HG03025 (cell line): ENCODE results near the gene MPV17.
"Not testable (repeated sequence)": the region's sequence is repeated elsewhere in the genome, so short reads cannot be mapped to it uniquely, and the experiment has no call there.

ENCODE experiments used
- ATAC-seq: cut with Tn5 transposase; IDR thresholded peaks from one replicate; pipeline ENCODE4 v1.9.1; 2021; ENCODE audit warnings: mild to moderate bottlenecking, moderate library complexity; ENCODE audit not compliant: unreplicated experiment, low FRiP score

Gene MPV17

GRCh38 chr2:27323596-27324285 is 844 bp upstream of the MPV17 start:
- ATAC-seq: no peak

GRCh38 chr2:27322301-27322765 is 564 bp downstream of the MPV17 start:
- no peak for ATAC-seq

DNA sequence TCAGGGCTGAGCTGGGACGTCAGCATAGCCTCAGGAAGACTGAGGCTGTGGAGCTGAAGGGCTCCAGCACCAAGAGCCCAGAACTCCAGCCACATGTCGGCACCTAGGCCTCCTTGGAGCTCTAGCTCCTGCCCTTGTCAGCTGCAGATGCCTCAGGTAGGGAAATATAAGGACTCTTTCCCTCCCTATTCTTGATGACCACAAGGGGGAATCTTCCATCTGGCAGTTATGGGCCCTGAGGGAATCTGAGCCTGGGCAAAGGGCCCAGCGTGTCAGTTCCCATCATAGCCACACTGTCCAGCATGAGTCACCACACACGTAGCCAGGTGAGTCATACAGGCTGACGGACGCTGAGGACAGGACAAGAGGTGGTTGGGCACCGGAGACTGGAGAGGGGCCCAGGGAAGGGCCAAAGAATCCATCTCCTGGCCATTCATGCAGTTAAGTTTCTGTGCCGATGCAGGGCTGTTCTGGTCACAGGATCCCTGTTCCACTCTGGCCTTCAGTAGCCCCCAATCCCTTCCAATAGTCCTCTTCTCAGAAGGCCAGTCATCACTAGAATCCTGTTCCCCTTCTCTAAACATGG is 1.8 kb downstream of the MPV17 start:
- no peak for ATAC-seq

DNA sequence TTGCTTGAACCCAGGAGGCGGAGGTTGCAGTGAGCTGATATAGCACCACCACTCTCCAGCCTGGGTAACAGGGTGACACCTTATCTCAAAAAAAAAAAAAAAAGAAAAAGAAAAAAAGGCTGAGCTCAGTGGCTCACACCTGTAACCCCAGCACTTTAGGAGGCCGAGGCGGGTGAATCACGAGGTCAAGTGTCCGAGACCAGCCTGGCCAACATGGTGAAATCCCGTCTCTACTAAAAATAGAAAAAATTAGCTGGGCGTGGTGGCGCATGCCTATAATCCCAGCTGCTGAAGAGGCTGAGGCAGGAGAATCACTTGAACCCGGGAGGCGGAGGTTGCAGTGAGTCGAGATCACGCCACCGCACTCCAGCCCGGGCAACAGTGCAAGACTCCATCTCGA is 3.1 kb downstream of the MPV17 start:
- not testable (repeated sequence) for ATAC-seq

DNA sequence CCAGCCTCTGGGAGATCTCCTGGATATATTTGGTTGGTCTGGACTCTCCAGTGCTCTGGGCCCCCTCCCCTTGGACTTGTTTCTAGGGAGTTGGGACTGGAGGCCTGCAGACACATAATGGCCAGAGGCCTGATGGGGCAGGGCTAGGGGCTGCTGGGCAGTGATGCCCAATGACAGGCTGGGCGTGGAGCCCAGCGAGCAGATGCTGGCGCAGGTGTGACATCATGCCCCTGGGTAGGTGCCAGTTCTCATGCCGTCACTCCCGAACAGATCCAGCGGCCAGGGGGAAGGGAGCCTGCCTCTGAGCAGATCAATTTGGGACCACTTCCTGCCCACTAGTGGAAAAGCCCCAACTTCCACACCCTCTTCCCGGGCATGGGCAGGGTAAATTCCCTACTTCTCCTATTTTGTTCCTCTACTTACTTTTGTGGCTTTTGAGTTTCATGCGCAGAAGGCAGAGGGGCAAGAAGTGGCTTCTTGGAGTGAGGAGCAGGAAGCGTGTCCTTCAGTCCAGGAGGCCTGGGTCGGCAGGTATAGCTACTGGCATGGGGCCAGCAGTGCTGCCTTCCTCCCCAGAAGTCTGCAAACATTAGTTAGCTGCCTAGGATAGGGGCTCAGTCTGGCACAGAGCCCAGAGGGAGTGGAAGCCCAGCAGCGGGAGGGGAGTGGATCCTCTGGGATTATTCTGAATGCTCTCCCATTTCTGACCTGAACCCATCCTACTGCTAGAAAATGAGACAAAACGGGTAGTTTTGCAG is 6.1 kb downstream of the MPV17 start:
- no peak for ATAC-seq

- ATAC-seq: no peak
Measured at GRCh38 chr2:27315122-27315521, 7.8 kb downstream of the MPV17 start.

DNA sequence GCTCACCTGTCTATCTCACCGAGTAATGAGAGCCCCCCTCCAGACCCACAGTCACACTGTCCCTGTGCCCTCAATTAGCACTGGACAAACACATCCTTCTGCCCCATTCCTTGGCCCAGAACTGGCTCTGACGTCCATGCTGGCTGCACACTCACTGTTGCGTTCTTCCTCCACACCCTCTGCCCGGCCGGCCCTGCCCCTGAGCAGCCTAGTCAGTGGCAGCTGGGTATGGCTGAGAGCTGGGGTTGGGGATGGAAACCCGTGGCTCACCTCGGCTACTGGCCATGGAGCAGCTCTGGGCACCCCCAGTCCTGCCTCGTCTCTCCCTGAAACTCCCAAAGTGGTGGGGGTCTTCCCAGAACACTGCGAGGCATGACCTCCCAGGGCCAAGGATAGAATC is 8.2 kb downstream of the MPV17 start:
- no peak for ATAC-seq

- ATAC-seq: no peak
Measured at GRCh38 chr2:27313882-27314645, 8.8 kb downstream of the MPV17 start.

DNA sequence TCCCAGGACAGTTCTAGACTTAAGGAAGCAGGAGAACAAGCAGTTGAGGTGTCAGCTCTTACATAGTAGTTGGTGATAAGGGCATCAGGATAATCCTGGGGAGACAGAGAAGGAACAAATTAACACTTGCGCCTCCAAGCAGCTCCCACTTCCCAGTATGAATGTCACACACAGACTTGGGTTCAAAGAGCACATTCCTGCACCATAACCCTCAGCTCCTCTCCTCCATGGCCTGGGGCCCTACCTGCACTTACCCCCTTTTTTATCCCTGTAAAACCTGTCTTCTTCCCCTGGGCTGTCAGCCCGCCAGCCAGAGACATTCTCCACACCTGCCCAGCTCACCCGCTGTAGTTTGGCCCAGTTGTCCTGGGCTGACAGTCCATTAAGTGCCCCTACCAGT is 10.7 kb downstream of the MPV17 start:
- no peak for ATAC-seq

DNA sequence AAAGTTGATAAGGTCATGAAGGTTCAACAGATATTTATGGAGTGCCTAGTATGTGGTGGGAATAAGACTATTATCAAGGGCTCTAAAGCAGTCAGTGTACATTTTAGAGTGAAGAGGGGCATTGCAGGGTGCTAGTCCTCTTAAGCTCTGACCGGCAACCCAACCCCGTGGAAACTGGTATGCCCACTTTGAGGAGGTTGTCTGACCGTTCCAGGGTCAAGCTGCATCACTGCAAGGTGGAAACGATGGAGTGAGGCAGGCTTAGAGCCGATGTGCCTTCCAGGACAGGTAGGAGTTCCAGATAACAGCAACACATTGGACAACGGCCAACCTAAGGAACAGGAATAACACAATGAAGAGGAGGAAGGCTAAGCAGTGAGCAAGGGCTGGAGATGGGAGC is 13.2 kb downstream of the MPV17 start:
- ATAC-seq: no peak

DNA sequence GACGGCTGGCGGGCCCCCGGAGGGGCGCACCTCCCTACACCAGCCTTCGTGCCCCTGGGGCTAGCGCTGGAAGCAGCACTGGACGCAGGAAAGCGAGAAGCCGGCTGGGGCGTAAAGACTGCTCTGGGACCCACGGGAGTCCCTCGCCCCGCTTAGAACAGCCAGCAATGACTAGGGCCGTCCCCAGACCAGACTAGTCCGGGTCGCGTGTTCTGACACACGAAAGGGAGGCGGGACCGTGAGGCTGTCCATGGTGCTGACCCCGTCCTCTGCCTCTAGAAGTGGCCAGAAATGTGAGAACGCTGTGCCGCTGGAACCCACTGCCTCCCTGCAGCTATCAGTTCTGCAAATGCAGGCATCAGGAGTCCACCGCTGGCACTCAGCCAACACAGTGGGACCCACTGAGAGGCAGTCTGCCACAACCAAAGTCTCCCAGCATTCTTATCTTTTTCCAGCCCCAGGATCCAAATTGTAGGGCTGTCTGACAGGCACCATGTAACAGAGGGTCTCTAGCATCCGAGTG is 14.5 kb downstream of the MPV17 start, which contains the start of gene UCN:
UCN (minus strand) TSS at position 87 of the 523 bp plus-strand sequence. CDS start 550 bp downstream, outside the sequence.
- no peak for ATAC-seq

GRCh38 chr2:27307545-27308358 is 15.1 kb downstream of the MPV17 start:
- no peak for ATAC-seq

GRCh38 chr2:27307287-27307544 is 15.7 kb downstream of the MPV17 start:
- ATAC-seq: no peak

DNA sequence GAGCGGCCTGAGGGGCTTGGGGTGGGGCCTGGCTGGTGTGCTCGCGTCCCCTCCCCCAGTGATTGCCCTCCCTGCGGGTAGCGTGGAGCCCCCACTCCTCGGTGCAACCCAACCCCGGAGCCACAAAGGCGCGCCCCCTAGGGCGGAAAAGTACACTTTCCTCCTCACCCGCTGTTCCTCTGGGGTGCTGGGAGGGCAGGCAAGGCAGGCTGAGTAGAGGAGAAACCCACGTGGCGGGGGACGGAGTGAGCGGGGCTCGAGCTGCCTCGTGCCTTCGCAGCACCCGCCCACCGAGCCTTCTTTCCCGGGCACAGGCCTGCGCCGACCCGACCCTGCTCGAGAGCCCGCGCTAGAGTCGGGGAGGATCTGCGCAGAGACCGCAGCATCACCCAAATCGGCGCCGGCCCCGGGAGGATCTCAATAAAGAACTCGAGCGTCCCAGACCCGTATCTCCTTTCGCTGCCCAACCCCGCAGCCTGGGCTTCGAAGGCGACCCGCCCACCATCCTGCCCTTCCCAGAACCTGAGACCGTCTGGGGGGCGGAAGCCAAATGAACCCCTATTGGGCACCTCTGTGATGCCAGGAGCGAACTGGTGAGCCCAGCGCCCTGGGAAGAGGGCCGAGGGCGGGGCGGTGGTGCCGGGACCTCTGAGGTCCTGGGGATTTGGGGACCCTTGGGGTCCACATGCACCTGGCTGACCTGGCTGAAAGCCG is 16.2 kb downstream of the MPV17 start:
- no peak for ATAC-seq

- no peak for ATAC-seq
Measured at GRCh38 chr2:27306136-27306535, 16.8 kb downstream of the MPV17 start.

DNA sequence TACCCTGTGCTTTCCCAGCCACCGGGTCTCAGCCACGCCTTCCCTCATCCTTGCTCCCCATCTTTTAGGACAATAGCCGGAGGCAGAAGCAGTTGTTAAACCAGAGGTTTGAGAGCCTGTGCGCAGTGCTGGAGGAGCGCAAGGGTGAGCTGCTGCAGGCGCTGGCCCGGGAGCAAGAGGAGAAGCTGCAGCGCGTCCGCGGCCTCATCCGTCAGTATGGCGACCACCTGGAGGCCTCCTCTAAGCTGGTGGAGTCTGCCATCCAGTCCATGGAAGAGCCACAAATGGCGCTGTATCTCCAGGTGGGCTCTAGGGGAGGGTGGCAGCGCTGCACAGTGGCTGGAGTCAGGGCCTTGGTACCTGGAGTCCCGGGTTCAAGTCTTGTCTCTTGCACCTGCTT is 17.4 kb downstream of the MPV17 start:
- ATAC-seq: no peak

- ATAC-seq: no peak
Measured at GRCh38 chr2:27304488-27305240, 18.2 kb downstream of the MPV17 start.

GRCh38 chr2:27303093-27304025 is 19.5 kb downstream of the MPV17 start:
- ATAC-seq: no peak
